PFSK-1 (cell line): ENCODE measurements around the gene GRK1.

ENCODE experiments used
- FOXP2 ChIP-seq: optimal IDR thresholded peaks from 2 replicates; pipeline ENCODE3; 2011; ENCODE audit warnings: borderline replicate concordance, control low read depth, inconsistent platforms; ENCODE audit not compliant: insufficient read depth; ENCODE audit errors: extremely low read length, extremely low read depth
- POLR2AphosphoS5 ChIP-seq: IDR thresholded peaks from 2 replicates; pipeline ENCODE4 v1.6.1; 2012; ENCODE audit warnings: low read depth, mild to moderate bottlenecking, control low read depth, low read length, moderate library complexity
- REST ChIP-seq, 2 experiments: IDR thresholded peaks; 2 replicates each; pipeline versions ENCODE4 v1.6.1 to v1.8.0; 2011 to 2012; ENCODE audit warnings: low read depth in 2 of 2, low read length in 2 of 2, control low read depth in 1 of 2, inconsistent platforms in 1 of 2, mild to moderate bottlenecking in 1 of 2, moderate library complexity in 1 of 2; ENCODE audit not compliant: insufficient read depth in 1 of 2

DNA sequence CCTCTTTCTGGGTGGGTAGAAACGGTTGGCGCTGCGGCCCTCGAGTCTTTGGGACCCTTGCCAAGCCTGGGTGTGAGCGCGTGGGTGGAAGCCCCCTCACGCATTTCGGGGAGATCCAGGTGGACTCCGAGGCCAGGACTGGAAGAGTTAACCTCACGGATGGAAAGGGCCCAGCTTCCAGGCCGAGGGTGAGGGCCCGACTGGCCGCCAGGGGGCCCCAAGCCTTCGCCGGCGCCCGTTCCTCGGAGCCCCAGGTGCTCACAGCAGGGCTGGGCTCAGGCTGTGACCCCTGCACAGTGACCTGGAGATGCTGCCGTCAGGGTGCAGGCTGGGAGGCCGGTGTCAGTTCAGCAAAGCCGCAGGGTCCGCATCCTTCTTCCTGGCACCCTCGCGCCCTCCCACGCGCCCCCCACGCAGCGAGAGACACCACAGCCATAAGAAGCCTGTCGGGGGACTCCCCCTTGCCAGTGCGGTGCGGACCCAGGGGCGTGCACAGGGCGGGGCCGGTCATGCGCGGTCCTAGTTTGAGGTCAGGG, 57.8 kb downstream of the GRK1 start:
- TF ChIP-seq POLR2AphosphoS5: no peak
- no peak for TF ChIP-seq FOXP2
- no peak for TF ChIP-seq REST (IDR thresholded peaks at IDR 0.05; ENCODE audit: insufficient read depth in 1 of 2, low read depth in 2 of 2, low read length in 2 of 2)
